Spleen (tissue), 11 donors: ENCODE results near the gene BOD1. TPM values are rescaled to one million over a fixed set of nuclear protein-coding genes. Genes with fewer than 3 reads are reported as not detected.

Source experiments
- DNase-seq: peaks from one replicate; pipeline ENCODE4 v3.0.0-alpha.2; 2020
- H3K27ac ChIP-seq, 8 donors: fragments of 200-600 bp; sonication (generic) in 7 of 8; 1 replicate in 4 of 8; 2 replicates in 4 of 8; pipeline versions ENCODE4 v1.5.0 to v1.8.0; 2016 to 2021; ENCODE audit warnings: inconsistent platforms in 4 of 8, mild to moderate bottlenecking in 4 of 8, moderate library complexity in 1 of 8
- H3K27me3 ChIP-seq, 7 donors: fragments of 200-600 bp; sonication (generic) in 6 of 7; replicated peaks in 1 of 7; 1 replicate in 4 of 7; 2 replicates in 3 of 7; pipeline versions ENCODE4 v1.5.0 to v1.8.0; 2016 to 2021; ENCODE audit warnings: inconsistent platforms in 3 of 7, mild to moderate bottlenecking in 1 of 7
- H3K36me3 ChIP-seq, 6 donors: fragments of 200-600 bp; sonication (generic) in 5 of 6; 1 replicate in 4 of 6; 2 replicates in 2 of 6; pipeline versions ENCODE4 v1.5.0 to v1.8.0; 2016 to 2021; ENCODE audit warnings: inconsistent platforms in 2 of 6
- H3K4me1 ChIP-seq, 6 donors: fragments of 200-600 bp; sonication (generic) in 5 of 6; 1 replicate in 3 of 6; 2 replicates in 3 of 6; pipeline versions ENCODE4 v1.5.0 to v1.8.0; 2016 to 2021; ENCODE audit warnings: inconsistent platforms in 3 of 6
- H3K4me3 ChIP-seq, 8 donors: fragments of 200-600 bp; sonication (generic) in 7 of 8; 1 replicate in 4 of 8; 2 replicates in 4 of 8; pipeline versions ENCODE4 v1.5.0 to v1.8.0; 2016 to 2021; ENCODE audit warnings: inconsistent platforms in 4 of 8, mild to moderate bottlenecking in 4 of 8, moderate library complexity in 2 of 8
- H3K9me3 ChIP-seq, 8 donors: fragments of 200-600 bp; sonication (generic) in 7 of 8; 1 replicate in 4 of 8; 2 replicates in 4 of 8; pipeline versions ENCODE4 v1.5.0 to v1.8.0; 2016 to 2021; ENCODE audit warnings: inconsistent platforms in 4 of 8
- POLR2A ChIP-seq, 3 donors: fragments of 450-650 bp; IDR thresholded peaks; one replicate each; pipeline ENCODE4 v1.5.1; 2017; ENCODE audit warnings: antibody characterized with exemption in 3 of 3, mild to moderate bottlenecking in 1 of 3
- POLR2AphosphoS5 ChIP-seq, 3 donors: sonication (generic); formaldehyde crosslinking; IDR thresholded peaks; one replicate each; pipeline ENCODE4 v1.5.1; 2017; ENCODE audit warnings: antibody characterized with exemption in 3 of 3
- WGBS, 5 donors: extraction: QIAGEN DNeasy Blood & Tissue Kit in 3 of 5; methylation state at CpG; one replicate each; pipeline versions ENCODE4 v1.1.5 to v1.1.7; 2013 to 2018; 5-methylcytosine and 5-hydroxymethylcytosine counted together
- intact Hi-C: fragments of 100-400 bp; cut with DNase I; formaldehyde crosslinking; loops from one replicate; pipeline ENCODE4 v1.15.0; 2023; ENCODE audit warnings: low total_unique reads
- polyA plus RNA-seq, 3 donors: library from polyadenylated mRNA; stranded (reverse); fragments of 200-250 nt; gene quantifications; one replicate each; pipeline ENCODE4 v1.2.1, GENCODE V29; 2013
- total RNA-seq, 7 donors: library from RNA; depleted of rRNA in 3 of 7; stranded (reverse); fragments of >200 nt in 3 of 7; fragmentation: NEBNext Ultra II Directional in 4 of 7; extraction: Animal tissue kit (Norgen Biotek cat#: 25700) in 4 of 7; gene quantifications; one replicate each; pipeline versions ENCODE4 v1.1.0 to v1.2.1, GENCODE V29; 2016 to 2021
- TF ChIP-seq, protein P1 (sequence below), 11 experiments: fragments of 200-600 bp in 7 of 11; fragments of 450-650 bp in 4 of 11; sonication (generic) in 4 of 11; IDR thresholded peaks in 8 of 11; conservative IDR thresholded peaks in 3 of 11; 1 replicate in 7 of 11; 2 replicates in 4 of 11; pipeline versions ENCODE4 v1.4.0 to v1.8.0; 2016 to 2021; ENCODE audit warnings: antibody characterized with exemption in 11 of 11, inconsistent platforms in 4 of 11, mild to moderate bottlenecking in 1 of 11
- donor health status: healthy with polysubstance abuse.
- donor health status: DM: no; HTN: no; CAD: no; lungs with moderate emphysema.
- donor health status: DM: no; HTN: no; CAD: no.
- donor health status: Bipolar disorder and iron deficiency.
- donor health status: healthy.
- donor health status: DM: no; HTN: no; CAD: no.
- donor health status: DM: yes; HTN: yes; CAD: no.

Gene BOD1
- total and polyA plus RNA-seq, 10 donors = 28.1 to 40.5 (median 31.6) TPM

DNA sequence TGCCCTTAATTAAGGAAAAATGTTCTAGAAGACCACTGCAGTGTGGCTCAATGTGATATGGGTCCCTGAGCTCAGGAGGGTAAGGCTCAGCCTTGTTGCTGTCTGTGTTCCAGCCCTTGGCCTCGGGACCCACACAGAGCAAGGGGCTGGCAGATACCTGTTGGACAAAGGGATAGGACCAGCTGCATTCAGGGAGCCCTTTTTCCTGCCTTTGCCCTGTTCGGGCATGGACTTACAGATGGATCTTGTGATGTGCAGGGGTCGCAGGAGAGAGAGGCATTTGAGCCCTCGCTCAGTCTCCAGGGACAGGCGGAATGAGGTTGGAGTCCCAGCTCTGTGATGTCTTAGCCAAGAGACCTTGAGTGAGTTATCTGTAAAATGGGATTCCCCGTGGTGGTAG lies 12.1 kb upstream of the BOD1 start:
- H3K27me3 ChIP-seq = no peaks in the 10 kb centered on the region
- no peak overlapping the region for H3K4me3 ChIP-seq
- TF ChIP-seq, protein P1, sequence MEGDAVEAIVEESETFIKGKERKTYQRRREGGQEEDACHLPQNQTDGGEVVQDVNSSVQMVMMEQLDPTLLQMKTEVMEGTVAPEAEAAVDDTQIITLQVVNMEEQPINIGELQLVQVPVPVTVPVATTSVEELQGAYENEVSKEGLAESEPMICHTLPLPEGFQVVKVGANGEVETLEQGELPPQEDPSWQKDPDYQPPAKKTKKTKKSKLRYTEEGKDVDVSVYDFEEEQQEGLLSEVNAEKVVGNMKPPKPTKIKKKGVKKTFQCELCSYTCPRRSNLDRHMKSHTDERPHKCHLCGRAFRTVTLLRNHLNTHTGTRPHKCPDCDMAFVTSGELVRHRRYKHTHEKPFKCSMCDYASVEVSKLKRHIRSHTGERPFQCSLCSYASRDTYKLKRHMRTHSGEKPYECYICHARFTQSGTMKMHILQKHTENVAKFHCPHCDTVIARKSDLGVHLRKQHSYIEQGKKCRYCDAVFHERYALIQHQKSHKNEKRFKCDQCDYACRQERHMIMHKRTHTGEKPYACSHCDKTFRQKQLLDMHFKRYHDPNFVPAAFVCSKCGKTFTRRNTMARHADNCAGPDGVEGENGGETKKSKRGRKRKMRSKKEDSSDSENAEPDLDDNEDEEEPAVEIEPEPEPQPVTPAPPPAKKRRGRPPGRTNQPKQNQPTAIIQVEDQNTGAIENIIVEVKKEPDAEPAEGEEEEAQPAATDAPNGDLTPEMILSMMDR (IDR thresholded peaks at IDR 0.05 in 8 of 11, conservative IDR thresholded peaks at IDR 0.05 in 3 of 11) = no peak
- TF ChIP-seq POLR2A (IDR thresholded peaks at IDR 0.05) (no peak), POLR2AphosphoS5 (IDR thresholded peaks at IDR 0.05) (no peak)
- H3K4me1 ChIP-seq = peaks cover 0 to 6% (median 5%) of the 10 kb centered on the region in 6 donors
- DNase-seq = no peak
- WGBS, 5 donors = 84 to 95% (median 90%) methylated on average over 6 of the region's 6 CpGs
- intact Hi-C loops = no loop called here
- no peak overlapping the region for H3K27ac ChIP-seq
- no peaks in the 10 kb centered on the region for H3K9me3 ChIP-seq
- no peaks in the 10 kb centered on the region for H3K36me3 ChIP-seq

DNA sequence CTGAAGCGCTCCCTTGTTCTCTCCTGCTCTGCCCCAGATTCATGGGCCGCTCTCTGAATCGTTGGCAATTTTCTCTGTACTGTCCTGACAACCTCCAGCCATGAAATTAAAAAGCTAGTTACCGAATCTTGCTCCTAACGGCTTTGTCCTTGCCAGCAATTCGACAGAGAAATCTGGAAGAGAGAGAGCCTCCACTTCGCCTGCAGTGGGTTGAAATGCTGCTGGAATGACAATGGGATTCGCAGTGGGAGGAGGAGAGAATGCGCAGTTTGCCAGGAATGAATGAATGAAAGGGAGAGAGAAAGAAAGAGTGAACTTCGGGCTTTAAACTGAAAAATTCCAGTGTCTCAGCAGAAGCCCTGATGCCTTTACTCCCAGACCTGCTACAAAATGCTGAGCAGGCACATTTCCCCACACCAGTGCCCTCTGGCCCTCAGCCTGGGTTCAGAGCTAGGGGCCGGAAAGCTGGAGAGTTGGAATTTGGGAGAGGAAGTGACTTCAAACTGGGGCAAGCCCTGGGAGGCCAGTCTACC lies 11.5 kb upstream of the BOD1 start:
- intact Hi-C loops = no loop called here
- 61 to 75% (median 70%) methylated on average over 11 of the region's 11 CpGs for WGBS, 5 donors

GRCh38 chr5:173627271-173627670 lies 10.8 kb upstream of the BOD1 start:
- DNase-seq = no peak

More for the DNA sequence above, 11.5 kb upstream of the BOD1 start:
- no peak for DNase-seq
- no peak overlapping the region for H3K27ac ChIP-seq
- H3K9me3 ChIP-seq = no peaks in the 10 kb centered on the region
- peaks cover 0 to 6% (median 5%) of the 10 kb centered on the region in 6 donors for H3K4me1 ChIP-seq
- no peak overlapping the region for H3K4me3 ChIP-seq
- TF ChIP-seq, protein P1 (IDR thresholded peaks at IDR 0.05 in 8 of 11, conservative IDR thresholded peaks at IDR 0.05 in 3 of 11) = no peak
- TF ChIP-seq POLR2AphosphoS5 (IDR thresholded peaks at IDR 0.05) (no peak), POLR2A (IDR thresholded peaks at IDR 0.05) (no peak)
- no peaks in the 10 kb centered on the region for H3K36me3 ChIP-seq
- no peaks in the 10 kb centered on the region for H3K27me3 ChIP-seq

GRCh38 chr5:173626505-173626820 lies 10.0 kb upstream of the BOD1 start:
- WGBS, 5 donors = 82 to 88% (median 86%) methylated on average over 3 of the region's 3 CpGs
- TF ChIP-seq, protein P1 (IDR thresholded peaks at IDR 0.05 in 8 of 11, conservative IDR thresholded peaks at IDR 0.05 in 3 of 11) = no peak
- TF ChIP-seq POLR2AphosphoS5 (IDR thresholded peaks at IDR 0.05) (no peak), POLR2A (IDR thresholded peaks at IDR 0.05) (no peak)

More at GRCh38 chr5:173627271-173627670, 10.8 kb upstream of the BOD1 start:
- intact Hi-C loops = no loop called here
- Histone ChIP-seq H3K9me3 (no peaks in the 10 kb centered on the region), H3K4me1 (peaks cover 0 to 6% (median 5%) of the 10 kb centered on the region in 6 donors), H3K36me3 (no peaks in the 10 kb centered on the region), H3K4me3 (no peak overlapping the region), H3K27ac (no peak overlapping the region), H3K27me3 (no peaks in the 10 kb centered on the region)
- no peak for TF ChIP-seq POLR2A (IDR thresholded peaks at IDR 0.05)
- TF ChIP-seq, protein P1 (IDR thresholded peaks at IDR 0.05 in 8 of 11, conservative IDR thresholded peaks at IDR 0.05 in 3 of 11) = no peak
- TF ChIP-seq POLR2AphosphoS5 (IDR thresholded peaks at IDR 0.05) = no peak
- WGBS, 5 donors = 80 to 90% (median 83%) methylated on average over 4 of the region's 4 CpGs

More at GRCh38 chr5:173626505-173626820, 10.0 kb upstream of the BOD1 start:
- Histone ChIP-seq H3K4me1 (peaks cover 0 to 6% (median 5%) of the 10 kb centered on the region in 6 donors), H3K36me3 (no peaks in the 10 kb centered on the region), H3K9me3 (no peaks in the 10 kb centered on the region), H3K27me3 (no peaks in the 10 kb centered on the region), H3K27ac (no peak overlapping the region), H3K4me3 (no peak overlapping the region)
- intact Hi-C loops = no loop called here
- no peak for DNase-seq
